SK-N-SH (cell line): ENCODE measurements around the gene WDR33. TPM values are rescaled to one million over a fixed set of nuclear protein-coding genes. Genes with fewer than 3 reads are reported as not detected.

Experiments used
- CTCF ChIA-PET: fragments of 300-600, 350-600 bp; formaldehyde crosslinking; extraction: SDS; loops from one replicate; lab custom pipeline; 2021; lab: Yijun Ruan, JAX
- POLR2A ChIA-PET: fragments of 350-600 bp; sonication (Branson Sonifier 250); formaldehyde crosslinking; extraction: SDS; loops from one replicate; lab custom pipeline; 2020; ENCODE audit warnings: antibody characterized with exemption, inconsistent platforms; lab: Yijun Ruan, JAX
- DNase-seq: peaks from one replicate; pipeline ENCODE4 v3.0.0; 2012
- H2AFZ ChIP-seq: fragments of 200-600 bp; sonication (generic); 2 replicates; pipeline ENCODE4 v1.8.1; 2016; ENCODE audit warnings: antibody characterized with exemption, mild to moderate bottlenecking, low read depth
- H3F3A ChIP-seq: fragments of 200-600 bp; sonication (generic); replicated peaks from 2 replicates; pipeline ENCODE3; 2016; ENCODE audit warnings: antibody characterized with exemption, mild to moderate bottlenecking; ENCODE audit not compliant: insufficient read depth
- H3K27ac ChIP-seq, 2 experiments: fragments of 200-500 bp in 1 of 2; fragments of 200-600 bp in 1 of 2; sonication (Bioruptor generic) in 1 of 2; sonication (generic), shearing (Covaris generic) in 1 of 2; 2 replicates each; pipeline versions ENCODE4 v1.5.1 to v1.6.1; 2014 to 2016; ENCODE audit warnings: low read depth in 2 of 2, inconsistent platforms in 1 of 2, low read length in 1 of 2, mild to moderate bottlenecking in 1 of 2, mixed read lengths in 1 of 2
- H3K27me3 ChIP-seq: fragments of 200-600 bp; sonication (generic), shearing (Covaris generic); 2 replicates; pipeline ENCODE4 v1.6.1; 2016; ENCODE audit warnings: mixed run types; ENCODE audit not compliant: insufficient read depth
- H3K36me3 ChIP-seq, 2 experiments: fragments of 200-500 bp in 1 of 2; fragments of 200-600 bp in 1 of 2; sonication (Bioruptor generic) in 1 of 2; sonication (generic) in 1 of 2; replicated peaks in 1 of 2; 2 replicates each; pipeline versions ENCODE3 to v1.5.1; 2014 to 2016; ENCODE audit warnings: low read length in 1 of 2, mild to moderate bottlenecking in 1 of 2; ENCODE audit not compliant: insufficient read depth in 2 of 2, control insufficient read depth in 1 of 2
- H3K4me1 ChIP-seq, 2 experiments: fragments of 200-500 bp in 1 of 2; fragments of 200-600 bp in 1 of 2; sonication (Bioruptor generic) in 1 of 2; sonication (generic), shearing (Covaris generic) in 1 of 2; 2 replicates each; pipeline versions ENCODE4 v1.5.1 to v1.6.1; 2014 to 2016; ENCODE audit warnings: low read depth in 1 of 2, low read length in 1 of 2, mixed run types in 1 of 2; ENCODE audit not compliant: insufficient read depth in 2 of 2, control insufficient read depth in 1 of 2
- H3K4me2 ChIP-seq: fragments of 200-600 bp; sonication (generic), shearing (Covaris generic); 2 replicates; pipeline ENCODE4 v1.6.1; 2017; ENCODE audit warnings: mixed run types
- H3K4me3 ChIP-seq, 2 experiments: fragments of 200-500 bp in 1 of 2; fragments of 200-600 bp in 1 of 2; sonication (Bioruptor generic) in 1 of 2; sonication (generic), shearing (Covaris generic) in 1 of 2; 2 replicates each; pipeline versions ENCODE4 v1.5.1 to v1.8.1; 2014 to 2016; ENCODE audit warnings: low read depth in 2 of 2, inconsistent platforms in 1 of 2, low read length in 1 of 2, mild to moderate bottlenecking in 1 of 2, mixed read lengths in 1 of 2, moderate library complexity in 1 of 2
- H3K79me2 ChIP-seq: fragments of 200-600 bp; sonication (generic); 2 replicates; pipeline ENCODE4 v1.8.1; 2017; ENCODE audit warnings: mild to moderate bottlenecking; ENCODE audit not compliant: insufficient read depth
- H3K9ac ChIP-seq: fragments of 200-600 bp; sonication (generic); 2 replicates; pipeline ENCODE4 v1.6.1; 2017; ENCODE audit warnings: mixed run types
- H3K9me2 ChIP-seq: fragments of 200-600 bp; sonication (generic); 2 replicates; pipeline ENCODE4 v1.6.1; 2017; ENCODE audit warnings: mixed run types
- H3K9me3 ChIP-seq: fragments of 200-600 bp; sonication (generic); 2 replicates; pipeline ENCODE4 v1.6.1; 2017; ENCODE audit warnings: mixed run types, mild to moderate bottlenecking, moderate library complexity
- H4K20me1 ChIP-seq: fragments of 200-600 bp; sonication (generic); 2 replicates; pipeline ENCODE4 v1.6.1; 2017; ENCODE audit warnings: mild to moderate bottlenecking, mixed run types; ENCODE audit not compliant: insufficient read depth
- CTCF ChIP-seq: fragments of 200-600 bp; sonication (generic); IDR thresholded peaks from 2 replicates; pipeline ENCODE4 v1.6.1; 2017; ENCODE audit warnings: antibody characterized with exemption, mild to moderate bottlenecking, moderate library complexity
- ELF1 ChIP-seq: IDR thresholded peaks from 2 replicates; pipeline ENCODE4 v1.4.0; 2012
- FOSL2 ChIP-seq: IDR thresholded peaks from 2 replicates; pipeline ENCODE4 v1.4.0; 2012; ENCODE audit warnings: low read depth, mild to moderate bottlenecking, moderate library complexity, borderline replicate concordance
- FOXM1 ChIP-seq: IDR thresholded peaks from 2 replicates; pipeline ENCODE4 v1.4.0; 2012; ENCODE audit warnings: low read depth, mild to moderate bottlenecking
- PBX3 ChIP-seq: IDR thresholded peaks from 2 replicates; pipeline ENCODE4; 2012
- POLR2AphosphoS5 ChIP-seq: IDR thresholded peaks from 2 replicates; pipeline ENCODE4 v1.6.1; 2012; ENCODE audit warnings: low read depth, low read length
- USF1 ChIP-seq: IDR thresholded peaks from 2 replicates; pipeline ENCODE4 v1.4.0; 2012; ENCODE audit warnings: low read depth, borderline replicate concordance
- WGBS: methylation state at CpG from one replicate; pipeline ENCODE4 v1.1.6; 2017; ENCODE audit warnings: low lambda C conversion rate; 5-methylcytosine and 5-hydroxymethylcytosine counted together
- polyA plus RNA-seq, 3 experiments: library from polyadenylated mRNA; depleted of rRNA; stranded (reverse); fragments of >200 nt; gene quantifications; 2 replicates each; pipeline ENCODE4 v1.2.3, GENCODE V29; 2012

The WDR33 gene
- polyA plus RNA-seq, 1 of the 3 experiments (the other 2 are of a cell fraction), result 12.4 TPM

GRCh38 chr2:127792805-127793204, 18.2 kb downstream of the WDR33 start:
- H3K27ac ChIP-seq, result no peak overlapping the region

More at GRCh38 chr2:127792805-127793204, 18.2 kb downstream of the WDR33 start:
- ChIA-PET POLR2A (no interaction called here), CTCF (interaction anchor here (1.2 kb wide), 1 partner anchor 13 kb away, joined by 8 read pairs; no protein-coding TSS in a partner anchor)
- Histone ChIP-seq H3K4me3 (no peak overlapping the region), H3K4me2 (no peak overlapping the region), H3K79me2 (peaks cover 80% of the 10 kb centered on the region), H3K4me1 (no peaks in the 10 kb centered on the region), H2AFZ (no peak overlapping the region), H3K27me3 (no peaks in the 10 kb centered on the region), H3K36me3 (peaks cover 0 to 5% of the 10 kb centered on the region in 2 experiments), H3K9me2 (no peaks in the 10 kb centered on the region), H3F3A (no peaks in the 10 kb centered on the region), H4K20me1 (peaks cover 65% of the 10 kb centered on the region), H3K9me3 (no peaks in the 10 kb centered on the region), H3K9ac (no peak overlapping the region)
- no peak for TF ChIP-seq FOXM1
- no peak for TF ChIP-seq PBX3
- TF ChIP-seq POLR2AphosphoS5, result no peak
- no peak for TF ChIP-seq ELF1
- TF ChIP-seq FOSL2, result no peak
- TF ChIP-seq CTCF, result no peak
- TF ChIP-seq USF1, result no peak
- no peak for DNase-seq
- 89% methylated on average over 4 of the region's 4 CpGs for WGBS
